CD4-positive, alpha-beta T cell treated with Interleukin-10 for 1 hour (primary cell): ENCODE results near the gene RAET1G.
"Not testable (repeated sequence)": the region's sequence is repeated elsewhere in the genome, so short reads cannot be mapped to it uniquely, and the experiment has no call there.

ENCODE experiments used
- DNase-seq: peaks from one replicate; pipeline ENCODE4 v3.0.0-alpha.2; 2020

Gene RAET1G

GRCh38 chr6:149909701-149910470 is 13.0 kb downstream of the RAET1G start:
- no peak for DNase-seq

GRCh38 chr6:149908480-149908879 is 14.4 kb downstream of the RAET1G start:
- not testable (repeated sequence) for DNase-seq

- DNase-seq, result no peak
Measured at GRCh38 chr6:149907317-149907716, 15.6 kb downstream of the RAET1G start.

- no peak for DNase-seq
Measured at GRCh38 chr6:149906405-149906804, 16.5 kb downstream of the RAET1G start.

GRCh38 chr6:149905911-149906371 is 17.0 kb downstream of the RAET1G start:
- no peak for DNase-seq

GRCh38 chr6:149905371-149905910 is 17.5 kb downstream of the RAET1G start:
- no peak for DNase-seq

- no peak for DNase-seq
Measured at GRCh38 chr6:149904661-149905370, 18.1 kb downstream of the RAET1G start.

- no peak for DNase-seq
Measured at GRCh38 chr6:149903938-149904611, 18.8 kb downstream of the RAET1G start.

GRCh38 chr6:149901444-149902140 is 21.3 kb downstream of the RAET1G start:
- no peak for DNase-seq

GRCh38 chr6:149900620-149901443 is 22.1 kb downstream of the RAET1G start:
- DNase-seq, result no peak

- DNase-seq, result no peak
Measured at GRCh38 chr6:149899926-149900619, 22.8 kb downstream of the RAET1G start.

- no peak for DNase-seq
Measured at GRCh38 chr6:149899486-149899885, 23.4 kb downstream of the RAET1G start.

- no peak for DNase-seq
Measured at GRCh38 chr6:149898966-149899365, 24.0 kb downstream of the RAET1G start.

- no peak for DNase-seq
Measured at GRCh38 chr6:149897855-149898744, 24.8 kb downstream of the RAET1G start, which contains the start of gene RAET1E. TSS of gene RAET1E (minus strand) at chr6:149898113. CDS start at chr6:149890901, 7,212 bp downstream.

- DNase-seq, result no peak
Measured at GRCh38 chr6:149897015-149897697, 25.8 kb downstream of the RAET1G start.

GRCh38 chr6:149896491-149896890 is 26.4 kb downstream of the RAET1G start:
- no peak for DNase-seq

- DNase-seq, result peak; percentile 32
Measured at GRCh38 chr6:149895833-149896271, 27.1 kb downstream of the RAET1G start.

GRCh38 chr6:149895048-149895590 is 27.8 kb downstream of the RAET1G start:
- DNase-seq, result no peak

- not testable (repeated sequence) for DNase-seq
Measured at GRCh38 chr6:149891864-149892263, 31.1 kb downstream of the RAET1G start.
